HG02623 (cell line): ENCODE measurements around the gene APRT.

Experiments used
- ATAC-seq: cut with Tn5 transposase; IDR thresholded peaks from one replicate; pipeline ENCODE4 v1.9.1; 2021; ENCODE audit warnings: moderate library complexity; ENCODE audit not compliant: unreplicated experiment

The APRT gene, protein sequence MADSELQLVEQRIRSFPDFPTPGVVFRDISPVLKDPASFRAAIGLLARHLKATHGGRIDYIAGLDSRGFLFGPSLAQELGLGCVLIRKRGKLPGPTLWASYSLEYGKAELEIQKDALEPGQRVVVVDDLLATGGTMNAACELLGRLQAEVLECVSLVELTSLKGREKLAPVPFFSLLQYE

DNA sequence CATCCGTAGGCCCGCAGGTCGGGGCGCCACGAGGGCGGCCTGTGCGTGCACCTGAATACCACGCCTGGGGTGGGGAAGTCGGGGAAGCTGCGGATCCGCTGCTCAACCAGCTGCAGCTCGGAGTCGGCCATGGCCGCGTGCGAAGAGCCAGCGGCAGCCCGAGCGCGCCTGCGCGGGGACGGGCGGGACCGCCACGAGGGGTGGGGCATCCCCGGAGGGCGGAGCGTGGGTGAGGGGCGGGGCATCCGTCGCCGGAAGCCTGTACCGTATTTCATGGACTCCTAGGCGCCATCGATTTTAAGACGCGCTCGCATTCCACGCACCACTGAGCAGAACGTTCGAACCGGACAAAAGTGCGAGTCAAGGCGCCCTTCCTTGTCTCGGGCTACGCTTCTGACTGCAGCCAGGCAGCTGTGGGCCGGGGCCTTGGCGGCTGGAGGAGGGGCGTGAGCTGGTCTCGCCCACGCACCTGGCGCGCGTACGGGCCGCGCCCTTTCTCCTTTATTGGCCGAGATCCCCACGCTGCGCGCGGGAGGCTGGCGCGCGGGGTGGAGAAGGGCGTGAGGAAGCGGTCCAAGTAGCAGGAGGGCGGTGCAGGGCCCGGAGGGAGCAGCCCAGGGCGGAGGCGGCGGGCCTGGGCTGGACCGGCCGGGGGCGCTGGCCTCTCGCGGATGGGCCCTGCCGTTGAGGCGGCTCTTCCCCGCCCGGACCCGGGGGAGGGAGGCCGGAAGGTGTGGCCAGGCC, at the start of gene APRT:
Gene APRT, minus strand, starts transcription at position 160 of the 744 bp plus-strand sequence. Its CDS starts 29 bp downstream, at position 131.
- peak; percentile 61 for ATAC-seq

- ATAC-seq = no peak
These were observed 49.6 kb upstream of the APRT start for GRCh38 chr16:88861359-88861758.

DNA sequence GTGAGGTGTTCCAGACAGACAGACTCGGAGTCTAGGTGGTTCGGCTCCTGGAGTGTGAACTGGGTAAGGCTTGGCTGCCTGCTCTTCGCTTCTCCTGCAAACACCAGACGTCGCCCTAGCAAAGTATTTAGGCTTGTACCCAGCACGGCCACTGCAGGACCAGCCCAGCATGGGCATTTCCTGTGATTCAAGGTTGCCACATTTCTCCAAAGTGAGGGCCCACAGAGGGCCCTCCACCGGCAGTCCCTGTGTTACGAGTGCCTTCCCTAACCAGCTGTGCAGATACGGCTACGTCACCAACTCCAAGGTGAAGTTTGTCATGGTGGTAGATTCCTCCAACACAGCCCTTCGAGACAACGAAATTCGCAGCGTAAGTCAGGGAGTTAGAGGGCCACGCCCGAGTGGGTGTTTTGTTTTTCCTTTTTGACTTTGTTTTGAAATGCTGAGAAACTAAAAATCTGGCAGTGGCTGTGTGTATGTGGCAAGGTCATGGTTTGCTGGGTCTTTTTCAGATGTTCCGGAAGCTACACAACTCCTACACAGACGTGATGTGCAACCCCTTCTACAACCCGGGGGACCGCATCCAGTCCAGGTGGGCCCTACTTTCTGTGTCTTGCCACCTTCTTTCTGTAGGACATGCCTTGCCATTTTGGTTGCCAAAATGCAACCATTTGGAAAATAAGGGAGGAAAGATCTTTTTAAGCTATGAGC, 47.8 kb upstream of the APRT start:
- no peak for ATAC-seq

- no peak for ATAC-seq
These were observed 46.1 kb upstream of the APRT start for GRCh38 chr16:88857728-88858339.

GRCh38 chr16:88856828-88857727, 45.4 kb upstream of the APRT start, which contains the start of the genes GALNS and TRAPPC2L:
TSS of gene GALNS (minus strand) at chr16:88856947. CDS start at chr16:88856877, 70 bp downstream.
TSS of gene TRAPPC2L (plus strand) at chr16:88857127. CDS start at chr16:88857151, 24 bp downstream.
- ATAC-seq = peak; percentile 76

- peak; percentile 22 for ATAC-seq
These were observed 44.5 kb upstream of the APRT start for GRCh38 chr16:88856122-88856827.

GRCh38 chr16:88855736-88856121, 44.0 kb upstream of the APRT start:
- ATAC-seq = no peak

DNA sequence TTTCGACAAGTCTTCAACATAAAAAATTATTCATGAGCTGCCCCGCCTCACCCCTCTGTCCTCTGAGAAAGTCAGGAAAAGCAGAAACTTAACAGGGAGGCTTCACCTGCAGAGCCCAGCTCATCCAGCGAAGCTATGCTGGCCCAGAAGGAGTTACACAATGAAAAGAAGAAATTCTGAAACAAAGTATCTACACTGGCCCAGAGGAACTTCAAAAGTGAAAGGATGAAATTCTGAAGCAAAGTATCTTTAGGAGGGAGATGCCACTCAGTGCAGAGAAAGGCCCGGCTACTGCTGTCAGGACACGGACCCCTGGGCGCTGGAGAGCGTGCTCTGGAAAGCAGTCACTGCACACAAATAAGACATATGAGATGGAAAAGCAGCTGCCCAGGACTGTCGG, 43.4 kb upstream of the APRT start:
- no peak for ATAC-seq

GRCh38 chr16:88854306-88855111, 42.8 kb upstream of the APRT start:
- no peak for ATAC-seq

- no peak for ATAC-seq
These were observed 41.7 kb upstream of the APRT start for GRCh38 chr16:88853325-88853941.

DNA sequence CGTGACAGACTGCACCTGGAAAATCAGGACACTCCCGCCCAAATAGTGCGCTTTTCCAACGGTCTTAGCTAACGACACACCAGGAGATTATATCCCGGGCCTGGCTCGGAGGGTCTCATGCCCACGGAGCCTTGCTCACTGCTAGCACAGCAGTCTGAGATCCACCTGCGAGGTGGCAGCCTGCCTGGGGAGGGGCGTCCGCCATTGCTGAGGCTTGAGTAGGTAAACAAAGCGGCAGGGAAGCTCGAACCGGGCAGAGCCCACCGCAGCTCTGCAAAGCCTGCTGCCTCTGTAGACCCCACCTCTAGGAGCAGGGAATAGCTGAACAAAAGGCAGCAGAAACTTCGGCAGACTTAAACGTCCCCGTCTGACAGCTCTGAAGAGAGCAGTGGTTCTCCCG, 39.9 kb upstream of the APRT start:
- no peak for ATAC-seq

GRCh38 chr16:88850531-88851199, 38.9 kb upstream of the APRT start:
- no peak for ATAC-seq

DNA sequence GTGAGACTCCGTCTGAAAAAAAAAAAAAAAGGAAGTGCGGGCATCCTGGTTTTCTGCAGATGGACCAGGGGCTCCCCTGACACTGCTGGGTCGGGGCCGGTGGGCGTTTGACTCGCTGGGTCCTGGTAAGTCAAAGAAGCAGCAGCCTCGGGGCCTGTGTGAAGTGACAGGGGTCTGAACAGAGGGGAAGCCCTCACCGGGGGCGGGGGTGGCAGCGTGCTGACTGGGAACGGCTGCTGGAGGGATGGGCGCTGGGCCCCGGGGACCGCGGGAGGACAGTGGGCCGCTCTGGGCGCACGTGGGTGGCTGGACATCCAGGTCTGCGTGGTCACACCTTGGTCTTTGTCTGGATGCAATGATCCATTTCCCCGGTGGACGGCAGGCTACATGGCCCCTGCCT, 36.8 kb upstream of the APRT start:
- ATAC-seq = no peak

GRCh38 chr16:88847654-88848053, 35.9 kb upstream of the APRT start:
- ATAC-seq = no peak

GRCh38 chr16:88846088-88846487, 34.4 kb upstream of the APRT start:
- ATAC-seq = no peak

GRCh38 chr16:88844419-88845036, 32.8 kb upstream of the APRT start:
- ATAC-seq = no peak

DNA sequence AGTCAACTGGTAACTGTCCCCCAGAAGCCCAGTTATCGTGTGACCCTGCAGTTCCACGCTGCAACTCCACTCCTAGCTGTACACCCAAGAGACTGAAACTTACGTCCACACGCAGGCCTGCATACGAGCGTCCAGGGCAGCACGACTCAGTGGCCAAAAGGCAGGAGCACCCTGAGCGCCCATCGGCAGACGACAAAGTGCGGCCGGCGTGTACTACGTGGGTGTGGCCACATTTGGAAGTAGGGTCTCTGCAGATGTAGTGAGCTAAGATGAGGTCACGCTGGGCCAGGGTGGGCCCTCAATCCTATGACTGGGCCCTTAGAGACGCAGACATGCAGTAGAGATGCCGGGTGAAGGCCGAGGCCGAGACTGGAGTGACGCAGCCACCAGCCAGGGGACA, 31.5 kb upstream of the APRT start:
- ATAC-seq = no peak

- no peak for ATAC-seq
These were observed 31.1 kb upstream of the APRT start for GRCh38 chr16:88842806-88843205.
